Mesenteric fat pad (tissue), 1 donor: Measurements from ENCODE around the gene NTRK2. TPM values are rescaled to one million over a fixed set of nuclear protein-coding genes. Genes with fewer than 3 reads are reported as not detected.

ENCODE experiments used
- DNase-seq: peaks from one replicate; pipeline ENCODE4 v3.0.0-alpha.2; 2020; ENCODE audit warnings: low spot score
- total RNA-seq: library from RNA; stranded (reverse); fragmentation: NEBNext Ultra II Directional; extraction: Animal tissue kit (Norgen Biotek cat#: 25700); gene quantifications from one replicate; pipeline ENCODE4 v1.2.1, GENCODE V29; 2021
- donor health status: DM: yes; HTN: yes; CAD: no.

The NTRK2 gene
- total RNA-seq, 1 donor from 2014 or later = 14.4 TPM

DNA sequence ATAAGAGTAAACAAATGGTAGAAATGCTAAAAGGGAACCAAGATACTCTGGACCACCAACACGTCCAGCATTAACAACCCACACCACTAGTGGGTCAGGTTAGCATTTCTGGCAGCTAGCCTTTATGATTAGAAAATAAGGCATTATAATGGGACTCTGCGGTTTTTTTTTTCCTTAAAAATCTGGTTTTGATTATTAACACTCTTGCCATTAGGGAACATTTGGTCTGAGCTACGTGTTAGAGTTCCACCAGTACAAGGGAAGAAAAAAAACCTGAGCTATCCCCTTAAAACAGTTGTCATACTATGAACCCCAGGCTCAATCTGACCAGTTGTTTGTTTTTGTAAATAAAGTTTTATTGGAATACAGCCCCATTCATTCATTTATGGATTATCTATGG is 110.4 kb downstream of the NTRK2 start:
- no peak for DNase-seq

- DNase-seq = no peak
These were observed 110.9 kb downstream of the NTRK2 start for GRCh38 chr9:84780385-84780784.

- no peak for DNase-seq
These were observed 111.9 kb downstream of the NTRK2 start for GRCh38 chr9:84781458-84781857.

DNA sequence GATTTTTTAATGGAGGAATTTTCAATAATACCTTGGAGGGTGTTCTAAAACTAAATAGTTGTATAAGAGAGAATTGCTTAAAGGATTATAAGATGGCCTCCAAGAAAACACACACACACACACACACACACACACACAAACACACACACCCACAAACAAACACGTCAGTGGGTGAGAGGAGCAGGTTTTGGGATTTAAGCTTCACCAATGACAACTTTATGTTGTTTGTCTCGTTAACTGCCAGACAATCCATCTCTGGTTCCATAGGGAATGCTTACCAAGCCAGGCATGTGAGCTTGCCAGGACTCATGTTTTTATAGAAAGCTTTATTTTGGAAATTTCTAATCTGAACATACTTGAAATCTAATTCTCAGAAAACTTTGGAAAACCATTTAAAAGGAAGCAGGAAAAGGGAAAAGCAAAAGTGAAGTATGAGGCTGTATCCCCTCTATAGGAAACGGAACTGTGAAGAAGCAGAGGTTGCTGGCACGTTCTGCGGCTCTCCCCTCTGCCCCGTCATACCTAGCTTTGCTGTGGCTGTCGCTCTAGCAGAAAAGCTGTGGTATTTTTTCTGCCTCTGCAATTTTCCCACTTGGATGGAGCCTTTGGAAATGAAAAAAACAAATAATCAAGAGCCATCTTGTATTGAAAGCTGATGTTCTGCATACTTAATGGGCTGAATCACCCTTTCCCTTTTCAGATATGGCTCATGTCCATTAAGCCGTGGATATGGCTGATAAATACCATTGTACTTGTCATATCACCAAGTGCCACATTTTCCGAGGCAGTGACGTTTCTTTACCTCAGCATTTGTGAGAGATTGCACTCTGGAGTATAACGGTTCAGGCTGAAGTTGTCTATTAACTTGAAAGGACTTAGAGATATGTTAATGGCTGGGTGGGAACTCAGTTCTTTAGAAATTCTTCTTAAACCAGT is 112.7 kb downstream of the NTRK2 start:
- no peak for DNase-seq

DNA sequence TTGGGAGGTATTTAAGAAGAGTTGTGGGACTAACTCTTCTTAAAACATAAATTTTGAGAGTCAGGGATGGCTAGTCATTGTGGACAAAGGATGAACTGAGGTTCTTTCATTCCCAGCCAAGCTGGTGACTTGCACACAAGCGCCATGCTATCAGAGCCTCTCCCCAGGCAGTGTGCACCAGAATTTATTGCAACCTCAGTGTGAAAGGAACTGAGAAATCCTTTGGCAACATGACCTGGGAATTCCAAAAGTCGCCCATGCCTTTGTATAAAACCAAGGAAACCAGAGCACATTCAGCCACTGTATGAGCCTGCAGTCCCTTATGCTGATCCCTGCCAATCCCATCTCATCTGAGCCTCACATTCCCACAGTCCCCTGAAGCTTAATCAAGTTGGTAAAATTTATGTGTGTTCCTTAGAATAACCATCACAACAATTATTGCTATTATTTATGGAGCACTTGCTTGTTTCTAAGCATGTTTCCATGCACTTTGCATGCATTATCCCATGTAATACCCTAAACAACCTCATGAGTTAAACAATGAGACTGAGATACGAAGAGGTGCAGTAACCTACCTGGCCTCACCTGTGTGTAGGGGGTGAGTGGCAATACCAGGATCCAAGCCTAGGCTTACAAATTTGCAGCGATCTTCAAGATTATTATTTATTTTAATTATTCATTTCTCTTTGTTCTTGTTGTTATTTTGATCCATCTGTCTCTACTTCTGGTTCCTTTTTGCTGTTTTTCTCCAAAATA is 116.4 kb downstream of the NTRK2 start:
- no peak for DNase-seq

DNA sequence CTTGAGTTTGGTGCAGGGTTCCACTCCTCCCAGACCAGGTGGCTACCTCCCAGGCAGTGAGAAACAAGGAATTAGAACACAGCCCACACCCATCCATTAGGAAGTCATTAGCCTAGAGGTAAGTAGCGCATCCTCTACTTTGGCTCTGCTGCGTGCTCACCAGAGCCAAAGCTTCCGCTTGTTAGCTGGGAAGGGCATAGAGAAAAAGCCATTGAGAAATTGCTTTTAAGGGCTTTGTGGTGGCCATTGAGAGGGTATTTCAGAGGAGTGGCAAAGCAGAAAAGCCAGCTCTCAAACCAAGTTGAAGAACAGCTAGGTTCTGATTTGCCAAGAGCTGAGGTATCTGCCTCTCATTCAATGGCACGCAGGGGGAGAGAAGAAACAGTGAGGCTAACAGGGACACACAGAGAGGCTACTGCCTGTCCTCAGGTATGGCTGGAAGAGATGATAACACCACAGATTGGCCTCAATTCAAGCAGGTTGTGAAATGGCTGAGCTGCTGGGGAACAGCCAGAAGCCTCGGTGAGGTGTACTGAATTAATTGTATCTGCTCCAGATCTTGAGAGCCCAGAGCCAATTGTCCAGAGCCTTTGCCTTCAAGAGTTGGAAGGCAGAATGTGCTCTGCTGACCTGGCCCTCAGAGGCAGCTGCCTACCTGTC is 119.4 kb downstream of the NTRK2 start:
- no peak for DNase-seq

GRCh38 chr9:84789463-84789830 is 119.9 kb downstream of the NTRK2 start:
- no peak for DNase-seq

- no peak for DNase-seq
These were observed 122.1 kb downstream of the NTRK2 start for GRCh38 chr9:84791643-84792042.

GRCh38 chr9:84793251-84793650 is 123.7 kb downstream of the NTRK2 start:
- no peak for DNase-seq

DNA sequence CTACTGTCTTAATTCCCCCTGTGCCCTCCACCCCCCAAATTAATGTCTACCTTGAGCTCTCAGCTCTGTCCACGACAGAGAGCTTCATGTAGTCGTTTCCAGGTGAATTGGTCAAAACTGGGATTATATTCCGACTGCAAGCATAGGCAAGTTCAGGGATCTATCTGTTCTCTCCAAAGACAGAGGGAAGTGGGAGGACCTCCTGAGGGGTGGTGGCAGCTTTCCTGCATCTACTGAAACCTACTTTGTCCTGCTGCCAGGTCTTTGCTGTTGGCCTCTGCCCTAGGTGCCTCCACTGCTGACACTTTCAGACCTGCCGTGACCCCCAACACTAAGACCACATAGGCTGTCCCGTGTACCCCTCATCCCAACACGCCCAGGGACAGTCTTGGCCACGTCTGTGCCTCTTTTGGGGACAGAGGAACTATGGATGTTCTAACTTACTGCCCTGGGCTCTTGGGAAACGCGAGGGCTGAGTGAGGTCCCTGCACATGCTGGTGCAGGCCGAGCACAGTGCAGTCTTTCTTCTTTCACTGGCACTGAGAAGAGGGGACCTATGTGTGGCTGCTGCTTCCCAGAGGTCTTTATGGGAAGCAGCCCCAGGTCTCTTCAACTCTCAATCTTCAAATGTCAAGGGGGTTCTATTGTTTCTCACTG is 125.6 kb downstream of the NTRK2 start:
- no peak for DNase-seq

DNA sequence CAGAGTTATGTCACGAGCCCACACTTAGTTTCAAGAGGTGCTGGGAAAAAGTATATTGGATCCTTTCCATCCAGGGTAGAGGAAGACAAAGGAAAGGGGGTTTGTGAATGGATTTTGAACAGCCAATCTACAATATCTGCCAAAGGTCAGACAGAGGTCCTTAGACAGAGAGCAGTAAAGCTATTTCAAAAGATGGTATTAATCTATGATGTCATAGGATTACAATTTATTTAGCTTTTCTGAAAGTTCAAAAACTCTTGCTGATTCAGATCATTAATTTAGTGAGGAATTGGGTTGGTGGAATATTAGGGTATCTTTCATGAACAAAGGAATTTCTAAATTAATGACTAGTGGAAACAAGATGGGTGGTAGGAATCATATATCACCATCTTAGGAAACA is 126.9 kb downstream of the NTRK2 start:
- no peak for DNase-seq

- DNase-seq = no peak
These were observed 129.7 kb downstream of the NTRK2 start for GRCh38 chr9:84799251-84799650.

DNA sequence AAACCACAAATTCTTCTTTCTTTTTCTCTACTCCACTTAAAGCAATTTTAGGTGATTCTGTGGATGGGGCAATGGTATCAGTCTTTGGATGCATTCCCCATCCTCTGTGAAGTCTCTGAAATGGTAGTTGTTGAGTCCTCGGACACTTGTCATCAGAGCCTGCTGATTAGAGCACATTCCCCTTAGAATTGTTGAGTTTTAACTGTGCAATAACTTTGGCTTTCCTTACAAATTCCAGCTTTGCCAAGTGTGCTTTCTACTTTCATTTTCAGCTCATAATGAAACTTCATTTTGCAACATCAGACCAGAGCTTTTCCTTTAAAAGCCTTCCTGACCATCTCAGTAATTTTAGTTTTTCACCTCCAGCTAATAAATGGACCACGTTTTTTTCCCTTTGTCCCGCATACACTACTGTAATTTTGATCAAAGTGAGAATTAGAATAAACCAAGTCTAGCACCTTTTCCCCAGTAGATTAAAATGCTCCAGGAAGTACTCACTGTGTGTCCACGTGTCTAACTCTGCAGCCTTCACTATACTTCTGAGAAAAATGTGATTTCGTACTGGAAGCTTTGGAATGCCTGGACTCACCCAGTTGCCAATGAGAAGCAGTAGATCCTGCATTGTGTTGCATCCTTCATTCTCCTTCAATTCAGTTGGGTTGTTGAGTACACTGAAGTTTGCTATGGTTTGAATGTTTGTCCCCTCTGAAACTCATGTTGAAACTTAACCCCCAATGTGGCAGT is 135.6 kb downstream of the NTRK2 start:
- no peak for DNase-seq

DNA sequence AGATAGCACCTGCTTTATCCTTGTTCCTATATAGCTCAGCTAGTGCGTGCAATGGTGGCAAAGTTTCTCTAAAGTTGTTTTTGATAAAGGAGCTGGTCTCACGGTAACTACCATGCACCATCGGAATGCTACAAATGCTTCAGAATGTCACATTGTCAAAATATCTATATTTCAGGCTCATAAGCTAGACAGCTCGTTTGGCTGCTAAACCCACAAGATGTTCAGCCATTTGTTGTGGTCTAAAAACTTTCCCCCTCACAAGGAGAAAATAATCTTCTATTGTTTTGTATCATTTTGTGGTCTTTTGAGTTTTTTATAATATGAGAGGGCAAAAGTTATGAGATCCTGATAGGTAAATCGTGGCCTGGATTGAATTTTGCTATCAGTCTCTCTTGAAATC is 137.9 kb downstream of the NTRK2 start:
- no peak for DNase-seq

DNA sequence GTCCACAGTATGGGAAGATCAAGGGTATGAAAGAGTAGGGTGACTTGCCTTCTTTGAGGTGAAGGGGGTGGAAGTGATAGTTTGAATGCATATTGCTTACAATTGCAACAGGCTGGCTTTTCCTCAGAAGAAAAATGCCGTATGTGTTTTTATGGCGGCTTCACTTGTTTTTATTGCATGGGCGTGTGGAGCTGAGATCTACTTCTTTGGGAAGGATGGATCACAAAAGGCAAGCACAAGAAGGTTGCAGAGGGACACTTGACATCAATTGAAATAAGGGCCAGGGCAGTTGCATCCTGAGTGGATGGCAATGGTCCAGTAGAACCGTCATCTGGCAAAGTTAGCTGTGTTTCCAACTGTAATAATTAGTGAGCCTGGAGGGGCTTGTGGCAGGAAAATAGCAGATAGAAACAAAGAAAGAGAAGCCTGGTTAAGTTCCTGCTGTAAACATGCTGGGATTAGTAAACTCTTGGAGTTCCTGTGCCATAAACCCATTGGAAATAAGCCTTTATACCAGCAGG is 138.4 kb downstream of the NTRK2 start:
- DNase-seq = no peak

DNA sequence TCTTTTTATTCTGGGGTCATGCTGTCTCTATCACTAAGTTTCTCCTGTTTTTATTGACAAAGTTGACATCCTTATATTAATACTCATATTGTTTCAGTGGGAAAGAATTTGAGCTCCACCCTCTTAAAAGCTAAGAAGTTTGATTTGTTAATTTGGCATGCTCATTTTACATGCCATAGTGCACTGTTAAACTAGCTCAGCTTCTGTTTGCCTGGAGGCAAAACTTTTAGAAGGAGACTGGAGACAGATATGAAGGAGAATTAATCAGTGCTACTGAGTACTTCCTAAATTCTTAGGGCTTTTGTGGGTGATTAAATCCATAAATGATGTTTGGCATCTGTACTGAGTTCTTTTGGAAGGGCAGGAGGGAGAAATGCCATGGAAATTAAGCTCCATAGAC is 138.9 kb downstream of the NTRK2 start:
- no peak for DNase-seq

- DNase-seq = no peak
These were observed 141.7 kb downstream of the NTRK2 start for GRCh38 chr9:84811072-84811750.

- DNase-seq = no peak
These were observed 142.2 kb downstream of the NTRK2 start for GRCh38 chr9:84811751-84812074.

DNA sequence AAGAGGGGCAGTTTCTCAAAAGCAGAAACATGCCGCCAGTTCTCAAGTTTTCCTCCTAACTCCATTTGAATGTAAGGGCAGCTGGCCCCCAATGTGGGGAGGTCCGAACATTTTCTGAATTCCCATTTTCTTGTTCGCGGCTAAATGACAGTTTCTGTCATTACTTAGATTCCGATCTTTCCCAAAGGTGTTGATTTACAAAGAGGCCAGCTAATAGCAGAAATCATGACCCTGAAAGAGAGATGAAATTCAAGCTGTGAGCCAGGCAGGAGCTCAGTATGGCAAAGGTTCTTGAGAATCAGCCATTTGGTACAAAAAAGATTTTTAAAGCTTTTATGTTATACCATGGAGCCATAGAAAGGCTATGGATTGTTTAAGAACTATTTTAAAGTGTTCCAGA is 142.8 kb downstream of the NTRK2 start:
- DNase-seq = no peak

- DNase-seq = no peak
These were observed 143.3 kb downstream of the NTRK2 start for GRCh38 chr9:84812847-84813246.
